HL-60 (cell line): Measurements from ENCODE around the gene DUS2.
"Not testable (repeated sequence)": the region's sequence is repeated elsewhere in the genome, so short reads cannot be mapped to it uniquely, and the experiment has no call there.

Source experiments
- DNase-seq, 2 experiments: peaks; one replicate each; pipeline ENCODE4 v3.0.0-alpha.2; 2010 to 2020; ENCODE audit warnings: low read depth in 1 of 2, low spot score in 1 of 2
- H3K27ac ChIP-seq: fragments of 250-450 bp; sonication (Bioruptor Pico); replicated peaks from 2 replicates; pipeline ENCODE4 v1.5.1; 2020; ENCODE audit warnings: mild to moderate bottlenecking, moderate library complexity
- H3K27me3 ChIP-seq: fragments of 250-450 bp; sonication (Bioruptor Pico); 2 replicates; pipeline ENCODE4 v1.5.1; 2021; ENCODE audit warnings: mild to moderate bottlenecking, moderate library complexity; ENCODE audit not compliant: insufficient read depth, poor library complexity, severe bottlenecking
- H3K4me3 ChIP-seq: replicated peaks from 2 replicates; pipeline ENCODE4 v1.5.1; 2011; ENCODE audit warnings: mild to moderate bottlenecking, control low read depth, low read length; ENCODE audit not compliant: insufficient read depth
- CTCF ChIP-seq: IDR thresholded peaks from one replicate; pipeline ENCODE4 v1.5.1; 2011; ENCODE audit warnings: low read length, control low read depth, inconsistent platforms; ENCODE audit not compliant: insufficient read depth
- GABPA ChIP-seq: IDR thresholded peaks from 2 replicates; pipeline ENCODE4 v1.6.1; 2012; ENCODE audit warnings: low read depth
- POLR2AphosphoS5 ChIP-seq: IDR thresholded peaks from 2 replicates; pipeline ENCODE4 v1.6.1; 2012; ENCODE audit warnings: low read depth
- REST ChIP-seq: IDR thresholded peaks from 2 replicates; pipeline ENCODE4 v1.6.1; 2012; ENCODE audit warnings: low read depth; ENCODE audit not compliant: insufficient replicate concordance
- SPI1 ChIP-seq: IDR thresholded peaks from 2 replicates; pipeline ENCODE4 v1.6.1; 2012; ENCODE audit warnings: low read depth, mild to moderate bottlenecking, borderline replicate concordance

DUS2 gene

GRCh38 chr16:68091380-68092261 lies 68.5 kb downstream of the DUS2 start:
- TF ChIP-seq REST (no peak), CTCF (no peak), POLR2AphosphoS5 (no peak), SPI1 (no peak), GABPA (no peak)
- H3K27me3 ChIP-seq, result no peaks in the 10 kb centered on the region
- no peak for DNase-seq
- H3K4me3 ChIP-seq, result no peak overlapping the region
- no peak overlapping the region for H3K27ac ChIP-seq

- not testable (repeated sequence) for H3K27me3 ChIP-seq
Observed at GRCh38 chr16:68092275-68092674, 69.2 kb downstream of the DUS2 start.

GRCh38 chr16:68093816-68094613 lies 70.9 kb downstream of the DUS2 start:
- Histone ChIP-seq H3K27me3 (no peaks in the 10 kb centered on the region), H3K4me3 (no peak overlapping the region), H3K27ac (no peak overlapping the region)
- no peak for DNase-seq
- TF ChIP-seq GABPA (no peak), REST (no peak), POLR2AphosphoS5 (no peak), SPI1 (no peak), CTCF (no peak)

More at GRCh38 chr16:68092275-68092674, 69.2 kb downstream of the DUS2 start:
- H3K27ac ChIP-seq, H3K4me3 ChIP-seq, DNase-seq: not testable (repeated sequence)

GRCh38 chr16:68094614-68094934 lies 71.5 kb downstream of the DUS2 start:
- no peaks in the 10 kb centered on the region for H3K27me3 ChIP-seq

More at GRCh38 chr16:68094614-68094934, 71.5 kb downstream of the DUS2 start:
- DNase-seq, result no peak
- Histone ChIP-seq H3K27ac (no peak overlapping the region), H3K4me3 (no peak overlapping the region)
- TF ChIP-seq CTCF (no peak), SPI1 (no peak), GABPA (no peak), POLR2AphosphoS5 (no peak), REST (no peak)
